ENCODE results near the gene CHRND.

The CHRND gene

DNA sequence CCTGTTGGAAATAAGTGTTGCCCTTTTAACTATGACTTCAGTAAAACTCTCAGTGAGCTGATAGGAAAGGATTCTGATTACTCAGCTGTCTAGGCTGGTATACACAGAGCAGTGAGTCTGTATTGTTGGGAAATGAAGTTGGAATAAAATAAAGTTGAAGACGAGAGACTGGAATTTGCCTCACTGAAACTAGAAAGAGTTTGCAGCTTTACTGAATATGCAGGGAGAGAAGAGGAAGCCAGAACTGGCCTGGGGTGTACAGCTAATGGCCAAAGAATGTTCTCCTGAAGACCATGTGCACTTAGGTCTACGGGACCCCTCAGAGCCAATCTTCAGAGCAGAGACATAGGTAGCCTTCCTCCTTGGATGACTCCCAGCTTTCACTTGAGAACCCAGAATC is 51.0 kb downstream of the CHRND start:
- DNase-seq: no peak

DNA sequence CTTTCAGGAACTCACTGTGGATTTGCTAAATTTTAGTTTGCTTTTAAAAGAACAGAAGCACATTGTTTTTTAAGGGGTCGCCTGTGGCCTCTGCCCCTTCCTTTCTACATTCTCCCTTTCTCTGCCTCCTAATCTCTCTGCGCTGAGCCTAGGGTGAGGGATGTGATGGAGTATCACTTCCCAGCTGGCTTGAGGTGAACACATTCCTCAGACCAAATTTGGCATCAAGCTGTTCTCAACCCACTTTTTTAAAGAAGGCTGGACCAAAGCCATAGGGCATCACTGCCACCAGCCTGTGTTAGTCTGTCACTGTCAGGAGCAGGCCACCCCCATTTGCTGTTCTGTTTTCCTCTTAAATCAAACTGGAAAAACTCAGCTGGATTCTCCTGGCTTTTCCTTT is 51.9 kb downstream of the CHRND start:
- no peak for DNase-seq

DNA sequence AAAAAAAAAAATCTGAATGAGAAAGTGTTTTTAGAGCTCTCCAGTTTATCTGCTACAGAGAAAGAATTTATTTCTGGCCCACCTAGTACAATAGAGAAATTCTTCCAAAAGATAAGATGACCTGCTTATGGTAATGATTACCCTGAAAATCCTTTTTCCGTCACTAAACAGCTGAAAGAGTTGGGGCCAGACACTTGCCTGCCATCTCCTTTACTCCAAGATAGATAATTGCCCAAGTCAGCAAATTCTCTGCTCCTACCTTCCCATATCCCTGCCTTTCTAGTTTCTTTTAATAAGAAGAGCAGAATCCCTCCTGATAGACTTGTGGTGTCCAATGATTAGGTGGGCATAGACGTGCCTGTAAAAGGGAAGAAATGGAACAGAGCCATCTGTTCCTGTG is 52.7 kb downstream of the CHRND start:
- DNase-seq: no peak

DNA sequence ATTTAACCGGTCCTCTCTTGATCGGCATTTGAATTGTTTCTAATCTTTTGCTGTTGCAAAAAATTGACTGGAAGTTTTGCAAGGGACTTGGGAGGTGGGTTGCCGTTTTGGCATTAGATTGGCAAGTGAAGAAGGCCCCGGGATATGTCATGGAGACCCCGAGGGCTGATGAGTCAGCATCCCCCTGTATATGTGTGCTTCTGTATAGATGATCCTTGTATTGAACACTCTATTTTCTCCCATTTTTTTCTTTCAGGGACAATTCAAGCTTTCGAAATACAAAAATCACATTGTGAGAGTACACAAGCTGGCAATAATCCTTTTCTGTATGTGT is 54.7 kb downstream of the CHRND start:
- DNase-seq: no peak

DNA sequence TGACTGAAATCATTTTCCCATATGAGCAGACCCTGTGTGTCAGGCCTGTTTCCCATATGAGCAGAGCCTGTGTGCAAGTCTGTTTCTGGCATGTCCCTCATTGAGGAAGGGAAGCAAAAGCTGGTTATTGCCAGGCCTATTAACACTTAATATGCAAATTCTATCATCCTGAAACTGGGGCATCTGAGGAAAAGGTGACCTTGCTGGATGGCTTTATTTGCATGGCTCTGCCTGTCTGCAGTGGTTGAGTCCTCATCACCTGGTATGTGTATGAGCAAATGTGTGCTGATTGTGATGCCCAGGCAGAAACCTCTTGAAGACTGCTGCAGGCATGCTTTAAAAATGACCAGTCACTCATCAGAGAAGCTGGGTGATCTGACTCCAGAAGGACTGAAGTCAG is 55.8 kb downstream of the CHRND start:
- DNase-seq: no peak

DNA sequence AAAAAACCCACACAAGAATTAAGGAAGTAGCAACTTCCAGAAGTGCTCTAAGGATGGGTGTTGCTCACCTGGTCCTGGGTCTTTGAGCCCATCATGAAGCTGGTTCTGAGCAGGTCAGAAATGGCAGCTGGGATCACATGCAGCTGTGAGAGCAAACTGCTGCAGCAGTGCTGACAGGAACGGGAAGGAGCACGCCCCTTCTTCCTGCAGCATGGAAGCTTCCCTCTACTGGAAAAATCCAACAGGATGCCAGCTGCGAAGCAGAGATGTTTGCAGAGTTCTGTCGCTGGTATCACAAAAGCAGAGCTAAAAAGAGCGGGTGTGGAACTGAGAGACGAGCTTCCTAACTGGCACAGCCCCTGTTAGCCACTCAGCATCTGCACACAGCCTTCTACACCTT is 58.3 kb downstream of the CHRND start:
- DNase-seq: no peak

Measured in stimulated activated CD4-positive, alpha-beta T cell treated with anti-CD3 and anti-CD28 coated beads, Interleukin-4, amount 100 ng/mL, for 4 hours (primary cell).